ENCODE measurements around the gene ARHGEF1.

ARHGEF1 gene, protein sequence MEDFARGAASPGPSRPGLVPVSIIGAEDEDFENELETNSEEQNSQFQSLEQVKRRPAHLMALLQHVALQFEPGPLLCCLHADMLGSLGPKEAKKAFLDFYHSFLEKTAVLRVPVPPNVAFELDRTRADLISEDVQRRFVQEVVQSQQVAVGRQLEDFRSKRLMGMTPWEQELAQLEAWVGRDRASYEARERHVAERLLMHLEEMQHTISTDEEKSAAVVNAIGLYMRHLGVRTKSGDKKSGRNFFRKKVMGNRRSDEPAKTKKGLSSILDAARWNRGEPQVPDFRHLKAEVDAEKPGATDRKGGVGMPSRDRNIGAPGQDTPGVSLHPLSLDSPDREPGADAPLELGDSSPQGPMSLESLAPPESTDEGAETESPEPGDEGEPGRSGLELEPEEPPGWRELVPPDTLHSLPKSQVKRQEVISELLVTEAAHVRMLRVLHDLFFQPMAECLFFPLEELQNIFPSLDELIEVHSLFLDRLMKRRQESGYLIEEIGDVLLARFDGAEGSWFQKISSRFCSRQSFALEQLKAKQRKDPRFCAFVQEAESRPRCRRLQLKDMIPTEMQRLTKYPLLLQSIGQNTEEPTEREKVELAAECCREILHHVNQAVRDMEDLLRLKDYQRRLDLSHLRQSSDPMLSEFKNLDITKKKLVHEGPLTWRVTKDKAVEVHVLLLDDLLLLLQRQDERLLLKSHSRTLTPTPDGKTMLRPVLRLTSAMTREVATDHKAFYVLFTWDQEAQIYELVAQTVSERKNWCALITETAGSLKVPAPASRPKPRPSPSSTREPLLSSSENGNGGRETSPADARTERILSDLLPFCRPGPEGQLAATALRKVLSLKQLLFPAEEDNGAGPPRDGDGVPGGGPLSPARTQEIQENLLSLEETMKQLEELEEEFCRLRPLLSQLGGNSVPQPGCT

DNA sequence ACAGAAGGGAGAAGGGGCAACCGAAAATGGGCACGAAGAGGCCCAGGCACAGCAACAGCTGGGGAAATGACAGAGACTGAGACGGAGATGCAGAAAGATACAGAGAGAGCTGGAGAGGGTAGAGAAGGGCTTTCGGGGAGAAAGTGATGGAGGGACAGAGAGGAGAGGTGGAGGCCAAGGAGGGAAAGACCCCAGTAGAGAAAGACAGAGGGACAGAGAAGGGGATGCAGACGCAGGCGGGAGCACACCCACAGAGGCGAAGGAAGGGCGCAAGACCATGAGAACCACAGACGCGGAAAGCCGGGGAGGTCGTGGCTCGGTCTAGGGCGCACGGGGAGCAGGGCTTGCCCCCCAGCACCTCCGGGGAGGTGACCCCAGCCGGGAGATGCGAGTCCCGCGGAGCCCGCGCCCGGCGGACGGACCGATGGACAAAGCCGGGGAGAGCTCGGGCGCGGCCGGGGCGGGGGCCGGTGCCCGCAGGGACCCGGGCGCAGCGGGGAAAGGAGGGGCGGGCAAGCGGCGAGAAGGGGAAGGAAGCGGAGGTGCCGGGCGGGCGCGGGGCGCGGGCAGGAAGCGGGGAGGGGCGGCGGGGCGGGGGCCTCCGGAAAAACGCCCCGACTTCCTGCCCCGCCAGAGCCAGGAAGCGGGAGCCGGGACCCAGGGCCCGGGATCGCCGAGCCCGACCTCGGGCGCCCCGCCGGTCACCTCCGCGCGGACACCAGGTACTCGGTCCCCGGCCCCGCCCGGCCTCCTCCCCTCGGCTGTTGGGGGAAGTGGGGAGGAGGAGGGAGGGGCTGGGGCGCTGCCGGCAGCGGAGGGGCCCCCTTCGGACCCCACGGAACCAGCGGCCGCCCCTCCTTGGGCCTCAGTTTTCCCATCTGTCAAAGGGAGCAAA, at the start of gene ARHGEF1:
ARHGEF1 (plus strand) TSS at position 617 of the 895 bp plus-strand sequence. CDS start 4,899 bp downstream, outside the sequence.
- DNase-seq, result peak in 12 of 56 donors; percentile 6 to 37 (median 14)

- no peak for DNase-seq
Measured at GRCh38 chr19:41837981-41838708, 44.8 kb upstream of the ARHGEF1 start.

- DNase-seq, result no peak
Measured at GRCh38 chr19:41839211-41839610, 43.8 kb upstream of the ARHGEF1 start.

GRCh38 chr19:41843371-41843770, 39.6 kb upstream of the ARHGEF1 start:
- no peak for DNase-seq

DNA sequence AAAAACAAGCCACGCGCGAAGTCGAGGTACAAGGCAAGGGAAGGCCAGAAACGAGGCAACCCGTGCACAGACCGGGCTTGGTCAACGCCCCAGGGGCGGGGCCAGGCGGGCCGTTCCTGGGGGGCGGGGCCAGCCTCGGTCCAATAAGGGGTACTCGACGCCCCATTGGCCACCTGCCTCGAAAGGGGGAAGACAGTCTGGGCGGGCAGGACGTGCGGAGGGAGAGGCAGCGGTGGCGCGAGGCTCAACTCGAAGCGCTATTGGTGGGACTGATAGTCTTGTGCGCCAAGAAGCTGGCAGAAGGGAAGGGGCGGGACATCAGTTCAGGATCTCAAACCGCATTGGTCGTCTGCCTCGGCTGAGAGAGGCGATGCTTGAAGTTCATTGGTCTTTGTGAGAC, 38.4 kb upstream of the ARHGEF1 start, which contains the start of gene LYPD4:
LYPD4 (minus strand) TSS at position 83 of the 400 bp plus-strand sequence. CDS start 5,398 bp downstream, outside the sequence.
- no peak for DNase-seq

DNA sequence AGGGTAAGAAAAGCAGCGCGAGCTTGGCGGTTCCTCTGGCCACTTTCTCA, 38.2 kb upstream of the ARHGEF1 start, which contains the start of gene DMRTC2:
DMRTC2 (plus strand) TSS at position 42 of the 50 bp plus-strand sequence. CDS start 2,387 bp downstream, outside the sequence.
- no peak for DNase-seq

GRCh38 chr19:41845051-41845590, 37.9 kb upstream of the ARHGEF1 start:
- DNase-seq, result no peak

DNA sequence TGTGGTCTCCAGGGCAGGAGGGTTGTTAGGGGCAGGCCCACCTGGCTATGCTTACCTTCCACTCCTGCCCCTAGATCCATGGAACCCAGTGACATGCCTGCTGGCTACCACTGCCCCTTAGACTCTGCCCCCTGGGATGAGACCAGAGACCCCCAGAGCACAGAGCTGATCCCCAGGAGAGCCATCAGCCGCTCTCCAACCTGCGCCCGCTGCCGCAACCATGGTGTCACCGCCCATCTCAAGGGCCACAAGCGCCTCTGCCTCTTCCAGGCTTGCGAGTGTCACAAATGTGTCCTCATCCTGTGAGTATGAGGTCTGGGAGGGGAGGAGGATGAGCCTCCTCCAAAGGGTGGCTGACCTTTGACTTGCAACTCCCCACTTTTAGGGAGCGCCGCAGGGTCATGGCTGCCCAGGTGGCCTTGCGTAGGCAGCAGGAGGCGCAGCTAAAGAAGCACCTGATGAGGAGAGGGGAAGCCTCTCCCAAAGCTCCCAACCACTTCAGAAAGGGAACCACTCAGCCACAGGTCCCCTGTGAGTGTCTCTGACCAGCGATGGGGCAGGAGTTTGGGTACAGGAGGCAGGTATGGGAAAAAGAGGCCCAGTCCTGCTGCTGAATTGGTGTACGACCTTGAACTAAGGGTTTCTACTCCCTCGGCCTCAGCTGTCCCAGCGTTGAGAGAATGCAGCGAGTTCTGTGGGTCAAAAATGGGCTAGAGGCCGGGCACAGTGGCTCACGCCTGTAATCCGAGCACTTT, 35.5 kb upstream of the ARHGEF1 start:
- DNase-seq, result no peak

DNA sequence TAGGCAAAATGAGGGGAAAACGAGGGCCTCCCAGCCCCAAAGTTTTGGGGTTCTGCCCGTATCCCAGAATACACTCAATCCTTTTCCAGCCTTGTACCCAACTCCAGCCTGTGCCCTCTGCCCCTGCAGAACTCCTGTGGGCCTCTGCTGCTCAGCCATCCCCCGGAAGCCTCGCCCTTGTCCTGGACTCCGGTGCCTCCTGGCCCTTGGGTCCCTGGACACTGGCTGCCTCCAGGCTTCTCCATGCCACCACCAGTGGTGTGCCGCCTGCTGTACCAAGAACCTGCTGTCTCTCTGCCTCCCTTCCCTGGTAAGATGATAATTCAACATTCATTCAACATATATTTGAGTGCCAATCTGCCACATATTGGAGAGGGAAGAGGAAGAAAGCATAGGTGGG, 34.3 kb upstream of the ARHGEF1 start:
- DNase-seq, result no peak

DNA sequence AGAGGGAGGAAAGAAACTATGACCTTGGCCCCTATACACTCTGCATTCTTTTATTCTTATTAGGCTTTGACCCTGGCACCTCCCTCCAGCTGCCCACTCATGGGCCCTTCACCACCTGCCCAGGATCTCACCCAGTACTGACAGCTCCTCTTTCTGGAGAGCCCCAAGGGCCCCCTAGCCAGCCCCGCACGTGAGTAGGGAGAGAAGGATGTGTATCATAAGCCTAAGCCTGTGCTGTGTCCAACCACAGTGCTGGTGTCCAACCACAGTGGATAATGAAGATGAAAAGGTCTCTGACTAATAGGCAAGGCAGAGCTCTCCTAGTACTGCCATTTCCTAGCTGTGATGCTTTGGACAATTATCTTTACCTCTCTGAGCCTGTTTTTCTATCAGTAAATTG, 33.9 kb upstream of the ARHGEF1 start:
- DNase-seq, result no peak

DNA sequence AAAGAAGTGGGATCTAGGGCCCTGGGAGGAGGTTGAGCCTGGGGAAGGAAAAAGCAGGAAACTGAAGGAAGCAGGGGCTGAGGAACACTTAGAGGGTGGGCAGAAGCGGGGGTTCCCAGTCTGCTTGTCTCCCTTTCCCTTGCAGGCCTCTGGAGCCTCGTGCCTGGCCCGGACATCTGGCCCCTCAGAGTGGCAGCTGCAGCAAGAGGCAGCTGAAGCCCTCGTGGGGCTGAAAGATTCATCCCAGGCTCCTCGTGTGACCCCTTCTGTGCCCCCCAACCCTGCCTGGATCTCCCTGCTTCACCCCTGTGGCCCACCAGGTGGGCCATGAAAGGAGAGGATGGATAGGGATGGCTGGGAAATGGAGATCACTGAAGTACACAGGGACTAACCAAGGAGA, 32.6 kb upstream of the ARHGEF1 start:
- no peak for DNase-seq

- no peak for DNase-seq
Measured at GRCh38 chr19:41851456-41851855, 31.5 kb upstream of the ARHGEF1 start.

GRCh38 chr19:41853344-41853743, 29.6 kb upstream of the ARHGEF1 start:
- no peak for DNase-seq

GRCh38 chr19:41853768-41854167, 29.2 kb upstream of the ARHGEF1 start:
- no peak for DNase-seq

- DNase-seq, result no peak
Measured at GRCh38 chr19:41859213-41859617, 23.8 kb upstream of the ARHGEF1 start.

DNA sequence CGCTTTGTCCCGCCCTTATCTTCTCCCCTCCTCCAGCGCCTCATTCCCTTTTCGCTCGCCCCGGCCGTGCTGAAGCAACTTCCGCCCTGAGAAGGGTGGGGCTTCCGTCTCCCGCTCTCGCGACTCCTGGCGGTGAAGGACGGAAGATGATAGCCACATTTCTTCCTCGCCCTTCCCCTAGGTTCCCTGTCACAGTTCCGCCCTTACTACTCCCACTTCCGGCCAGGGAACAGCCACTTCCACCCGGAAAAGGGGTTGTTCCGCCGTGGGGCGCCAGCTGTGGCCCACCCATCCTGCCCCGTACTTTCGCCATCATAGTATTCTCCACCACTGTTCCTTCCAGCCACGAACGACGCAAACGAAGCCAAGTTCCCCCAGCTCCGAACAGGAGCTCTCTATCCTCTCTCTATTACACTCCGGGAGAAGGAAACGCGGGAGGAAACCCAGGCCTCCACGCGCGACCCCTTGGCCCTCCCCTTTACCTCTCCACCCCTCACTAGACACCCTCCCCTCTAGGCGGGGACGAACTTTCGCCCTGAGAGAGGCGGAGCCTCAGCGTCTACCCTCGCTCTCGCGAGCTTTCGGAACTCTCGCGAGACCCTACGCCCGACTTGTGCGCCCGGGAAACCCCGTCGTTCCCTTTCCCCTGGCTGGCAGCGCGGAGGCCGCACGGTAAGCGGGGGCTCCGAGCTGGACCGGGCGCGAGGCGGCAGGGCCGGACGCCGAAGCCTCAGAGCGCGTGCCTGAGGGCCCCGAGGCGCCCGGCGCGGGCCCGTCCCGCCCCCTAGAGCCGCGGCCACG, 23.2 kb upstream of the ARHGEF1 start, which contains the start of gene RPS19:
RPS19 (plus strand) TSS at position 638 of the 801 bp plus-strand sequence. CDS start 520 bp downstream, outside the sequence.
- peak; percentile 84 to 99 (median 98) for DNase-seq

GRCh38 chr19:41860419-41861115, 22.4 kb upstream of the ARHGEF1 start:
- peak in 2 of 56 donors; percentile 62 to 65 for DNase-seq

DNA sequence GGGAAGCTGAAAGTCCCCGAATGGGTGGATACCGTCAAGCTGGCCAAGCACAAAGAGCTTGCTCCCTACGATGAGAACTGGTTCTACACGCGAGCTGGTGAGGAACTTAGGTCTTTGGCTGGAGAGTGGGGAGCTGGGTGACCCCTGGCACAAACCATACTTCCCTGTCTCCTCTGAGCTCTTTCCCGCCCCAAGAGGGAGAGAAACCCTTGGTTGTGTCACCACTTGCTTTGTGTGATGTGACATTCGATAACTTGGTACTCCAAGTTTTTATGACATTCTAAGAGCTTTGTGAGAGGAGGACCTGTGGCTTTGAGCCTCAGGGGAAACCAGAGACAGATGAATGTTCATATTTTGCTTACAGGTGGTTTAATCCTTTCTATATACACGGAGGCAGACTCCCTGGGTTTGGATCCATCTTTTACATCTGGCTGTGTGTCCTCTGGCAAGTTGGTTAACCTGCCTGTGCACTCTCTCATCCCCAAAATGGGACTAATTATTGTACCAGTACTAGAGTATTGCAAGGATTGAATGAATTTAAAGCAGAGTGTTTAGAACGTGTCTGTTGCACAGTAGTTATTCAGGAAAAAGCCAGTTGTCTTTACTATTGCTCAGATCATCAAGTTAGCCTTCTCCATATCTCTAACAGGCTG, 21.7 kb upstream of the ARHGEF1 start:
- DNase-seq, result no peak
